Duodenal mucosa (tissue), 2 donors: ENCODE data around the gene DOCK3.

Experiments
- H3K27ac ChIP-seq: one replicate; pipeline ENCODE4 v1.7.0; 2013; ENCODE audit warnings: low read depth, low read length
- H3K27me3 ChIP-seq, 2 donors: one replicate each; pipeline ENCODE4 v1.7.0; 2013; ENCODE audit warnings: low read length in 2 of 2, control low read depth in 1 of 2; ENCODE audit not compliant: insufficient read depth in 2 of 2, control insufficient read depth in 1 of 2
- H3K36me3 ChIP-seq, 2 donors: one replicate each; pipeline ENCODE4 v1.7.0; 2013; ENCODE audit warnings: low read length in 2 of 2, control low read depth in 1 of 2; ENCODE audit not compliant: insufficient read depth in 2 of 2, control insufficient read depth in 1 of 2
- H3K4me1 ChIP-seq, 2 donors: one replicate each; pipeline ENCODE4 v1.7.0; 2013; ENCODE audit warnings: low read length in 2 of 2, control low read depth in 1 of 2; ENCODE audit not compliant: insufficient read depth in 2 of 2, control insufficient read depth in 1 of 2
- H3K4me3 ChIP-seq, 2 donors: one replicate each; pipeline ENCODE4 v1.7.0; 2013; ENCODE audit warnings: low read length in 2 of 2, low read depth in 1 of 2
- H3K9ac ChIP-seq, 2 donors: one replicate each; pipeline ENCODE4 v1.7.0; 2013; ENCODE audit warnings: low read length in 2 of 2, low read depth in 1 of 2
- H3K9me3 ChIP-seq, 2 donors: one replicate each; pipeline ENCODE4 v1.7.0; 2013; ENCODE audit warnings: low read length in 2 of 2, control low read depth in 1 of 2; ENCODE audit not compliant: control insufficient read depth in 1 of 2

The DOCK3 gene, protein sequence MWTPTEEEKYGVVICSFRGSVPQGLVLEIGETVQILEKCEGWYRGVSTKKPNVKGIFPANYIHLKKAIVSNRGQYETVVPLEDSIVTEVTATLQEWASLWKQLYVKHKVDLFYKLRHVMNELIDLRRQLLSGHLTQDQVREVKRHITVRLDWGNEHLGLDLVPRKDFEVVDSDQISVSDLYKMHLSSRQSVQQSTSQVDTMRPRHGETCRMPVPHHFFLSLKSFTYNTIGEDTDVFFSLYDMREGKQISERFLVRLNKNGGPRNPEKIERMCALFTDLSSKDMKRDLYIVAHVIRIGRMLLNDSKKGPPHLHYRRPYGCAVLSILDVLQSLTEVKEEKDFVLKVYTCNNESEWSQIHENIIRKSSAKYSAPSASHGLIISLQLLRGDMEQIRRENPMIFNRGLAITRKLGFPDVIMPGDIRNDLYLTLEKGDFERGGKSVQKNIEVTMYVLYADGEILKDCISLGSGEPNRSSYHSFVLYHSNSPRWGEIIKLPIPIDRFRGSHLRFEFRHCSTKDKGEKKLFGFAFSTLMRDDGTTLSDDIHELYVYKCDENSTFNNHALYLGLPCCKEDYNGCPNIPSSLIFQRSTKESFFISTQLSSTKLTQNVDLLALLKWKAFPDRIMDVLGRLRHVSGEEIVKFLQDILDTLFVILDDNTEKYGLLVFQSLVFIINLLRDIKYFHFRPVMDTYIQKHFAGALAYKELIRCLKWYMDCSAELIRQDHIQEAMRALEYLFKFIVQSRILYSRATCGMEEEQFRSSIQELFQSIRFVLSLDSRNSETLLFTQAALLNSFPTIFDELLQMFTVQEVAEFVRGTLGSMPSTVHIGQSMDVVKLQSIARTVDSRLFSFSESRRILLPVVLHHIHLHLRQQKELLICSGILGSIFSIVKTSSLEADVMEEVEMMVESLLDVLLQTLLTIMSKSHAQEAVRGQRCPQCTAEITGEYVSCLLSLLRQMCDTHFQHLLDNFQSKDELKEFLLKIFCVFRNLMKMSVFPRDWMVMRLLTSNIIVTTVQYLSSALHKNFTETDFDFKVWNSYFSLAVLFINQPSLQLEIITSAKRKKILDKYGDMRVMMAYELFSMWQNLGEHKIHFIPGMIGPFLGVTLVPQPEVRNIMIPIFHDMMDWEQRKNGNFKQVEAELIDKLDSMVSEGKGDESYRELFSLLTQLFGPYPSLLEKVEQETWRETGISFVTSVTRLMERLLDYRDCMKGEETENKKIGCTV (N-terminal part only)

DNA sequence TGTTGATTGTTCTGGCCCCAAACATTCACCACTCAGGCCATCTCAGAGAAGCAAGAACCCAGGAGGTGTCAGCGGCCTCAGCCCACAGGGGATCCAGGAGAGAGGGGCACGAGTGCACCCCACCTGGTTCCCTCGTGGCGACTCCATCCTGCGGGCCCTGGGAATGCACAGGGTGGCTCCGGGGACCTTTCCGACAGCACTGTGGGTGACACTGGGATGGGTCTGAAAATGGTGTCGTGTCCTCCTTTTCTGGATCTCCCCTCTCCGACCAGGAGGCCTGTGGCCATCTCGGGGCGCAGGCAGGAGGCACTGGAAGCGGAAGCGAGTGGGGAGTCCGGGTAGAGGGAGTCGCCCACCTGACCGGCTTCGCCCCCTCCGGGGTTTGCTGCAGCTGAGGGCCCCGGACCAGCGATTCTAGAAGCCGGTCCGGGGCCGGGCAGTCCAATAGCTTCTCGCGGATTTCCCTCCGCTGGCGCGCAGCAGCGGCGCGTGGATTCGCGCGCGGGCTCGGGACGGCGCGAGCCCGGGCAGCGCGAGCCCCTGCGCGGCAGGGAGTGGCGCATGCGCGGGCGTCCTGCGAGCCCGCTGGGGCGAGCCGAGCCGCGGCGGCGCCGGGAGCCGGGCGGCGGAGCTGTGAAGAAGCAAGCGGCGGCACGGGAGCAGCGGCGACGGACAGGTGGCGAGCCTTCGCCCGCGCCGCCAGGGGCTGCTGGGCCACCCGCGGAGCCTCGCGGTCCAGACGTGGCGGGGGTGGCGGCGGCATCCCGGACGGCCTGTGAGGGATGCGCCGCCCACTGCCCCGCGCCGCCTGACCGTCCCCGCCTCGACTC is at the start of gene DOCK3:
DOCK3 (plus strand) TSS at position 579 of the 830 bp plus-strand sequence. CDS start 337 bp downstream, outside the sequence.
- no peak within 1 kb of the TSS for H3K27ac ChIP-seq
- H3K9me3 ChIP-seq, result no peaks in the 10 kb centered on the region
- peaks cover 56 to 58% of the 10 kb centered on the region in 2 donors for H3K27me3 ChIP-seq
- peak within 1 kb of the TSS in 1 of 2 donors; percentile 43 for H3K4me3 ChIP-seq
- H3K36me3 ChIP-seq, result no peaks in the 10 kb centered on the region
- H3K4me1 ChIP-seq, result peaks cover 0 to 5% of the 10 kb centered on the region in 2 donors
- H3K9ac ChIP-seq, result no peak within 1 kb of the TSS

DNA sequence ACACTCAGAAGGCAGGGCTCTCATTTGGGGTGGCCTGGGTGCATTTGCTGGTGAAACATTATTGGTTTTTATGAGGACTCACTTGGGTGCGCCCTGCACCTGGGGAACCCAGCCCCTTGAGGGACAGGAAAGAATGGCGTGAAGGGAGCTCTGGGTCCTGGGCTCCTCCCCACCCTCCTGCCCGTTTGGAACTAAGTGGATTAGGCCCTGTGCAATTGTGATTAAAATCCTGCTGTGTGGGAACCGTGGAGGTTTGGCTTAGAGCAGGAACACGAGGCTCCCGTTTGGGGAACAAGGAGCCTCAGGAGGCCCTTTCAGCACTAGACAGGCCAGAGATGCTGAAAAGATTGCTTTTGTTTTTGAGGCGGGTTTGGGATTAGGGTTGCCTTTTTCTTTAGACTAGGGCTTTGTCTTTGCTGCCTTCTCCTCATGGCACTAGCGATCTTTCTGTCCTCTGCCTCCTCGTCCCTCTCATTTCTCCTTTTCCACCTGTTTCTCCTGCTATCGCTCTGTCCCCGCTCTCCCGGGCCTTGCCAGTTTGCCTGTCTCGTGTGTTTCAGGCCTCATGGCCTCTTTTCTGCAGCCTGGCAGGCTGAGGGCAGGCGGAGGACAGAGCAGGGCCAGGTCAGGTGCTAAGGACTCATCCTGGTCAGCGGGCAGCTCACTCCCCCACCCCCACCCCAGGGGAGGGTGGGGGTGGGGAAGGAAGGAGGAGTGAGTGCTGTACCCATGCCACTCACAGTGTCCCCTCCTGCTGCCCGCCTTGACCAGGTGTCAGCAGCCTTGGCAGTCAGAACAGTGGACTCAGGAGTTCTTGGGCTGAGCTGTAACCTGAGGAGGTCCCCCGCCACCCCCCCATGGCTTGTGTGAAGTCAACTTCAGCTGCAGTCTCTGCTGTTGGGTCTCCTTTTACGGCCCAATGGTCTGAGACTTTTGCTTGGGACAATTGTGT is 49.2 kb upstream of the DOCK3 start:
- H3K27me3 ChIP-seq, result no peaks in the 10 kb centered on the region
- no peaks in the 10 kb centered on the region for H3K9me3 ChIP-seq
- no peak overlapping the region for H3K4me3 ChIP-seq
- H3K4me1 ChIP-seq, result peaks cover 19 to 27% of the 10 kb centered on the region in 2 donors
- peaks cover 5 to 15% of the 10 kb centered on the region in 2 donors for H3K36me3 ChIP-seq
- H3K9ac ChIP-seq, result peak overlapping the region in 1 of 2 donors; percentile 17
- H3K27ac ChIP-seq, result no peak overlapping the region

DNA sequence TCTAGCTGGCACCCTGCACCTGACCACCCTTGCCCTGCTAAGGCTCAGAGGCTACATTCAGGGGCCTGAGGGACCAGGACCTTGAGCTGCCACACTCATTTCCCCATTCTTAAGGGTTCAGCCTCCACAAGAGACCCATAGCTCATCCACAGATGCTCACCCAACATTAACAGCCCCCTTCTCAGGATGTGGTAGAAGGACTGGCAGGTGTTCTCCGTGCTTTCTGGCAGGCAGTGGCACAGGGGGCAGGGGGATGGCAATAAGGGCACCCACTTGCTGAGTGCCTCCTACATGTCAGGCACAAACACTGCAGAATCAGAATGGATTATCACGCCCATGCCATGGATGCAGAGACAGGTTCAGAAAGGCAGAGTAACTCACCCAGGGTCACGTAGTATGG is 48.3 kb upstream of the DOCK3 start:
- Histone ChIP-seq H3K4me3 (no peak overlapping the region), H3K36me3 (peaks cover 5 to 15% of the 10 kb centered on the region in 2 donors), H3K27ac (no peak overlapping the region)

DNA sequence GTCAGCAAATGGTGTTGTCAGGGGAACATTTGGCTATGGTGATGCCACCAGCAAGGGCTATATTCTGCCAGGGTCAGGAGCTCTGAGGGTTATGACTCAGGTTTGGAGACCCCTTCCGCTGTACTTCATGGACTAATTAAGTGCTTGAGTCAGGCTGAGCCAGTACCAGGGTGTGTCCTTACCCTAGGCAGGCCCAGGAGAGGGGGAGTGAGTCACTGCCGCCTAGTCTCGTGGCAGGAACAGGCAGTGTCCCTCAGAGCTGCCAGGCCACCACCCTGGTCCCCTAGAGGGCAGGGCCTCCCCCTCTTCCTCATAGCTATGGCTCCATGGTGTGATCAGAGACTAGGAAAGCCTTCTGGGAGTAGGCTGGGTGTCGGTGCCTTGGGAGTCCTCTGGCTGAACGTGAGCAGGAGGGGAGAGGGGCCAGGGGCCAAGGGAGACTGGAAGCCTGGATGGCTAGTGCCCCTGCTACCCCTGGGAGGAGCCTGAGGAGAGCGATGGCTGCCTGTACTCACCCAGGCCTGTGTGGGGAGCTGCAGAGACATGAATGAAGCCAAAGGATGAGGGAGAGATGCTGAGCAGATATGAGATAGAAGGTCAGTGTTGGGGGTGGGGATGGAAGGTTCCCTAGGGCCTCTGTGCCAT is 47.2 kb upstream of the DOCK3 start:
- H3K9ac ChIP-seq, result no peak overlapping the region
- peaks cover 19 to 26% of the 10 kb centered on the region in 2 donors for H3K4me1 ChIP-seq
- H3K27ac ChIP-seq, result no peak overlapping the region
- H3K9me3 ChIP-seq, result no peaks in the 10 kb centered on the region
- H3K36me3 ChIP-seq, result peaks cover 5 to 14% of the 10 kb centered on the region in 2 donors
- H3K27me3 ChIP-seq, result no peaks in the 10 kb centered on the region
- H3K4me3 ChIP-seq, result no peak overlapping the region

More for the DNA sequence above, 48.3 kb upstream of the DOCK3 start:
- H3K9ac ChIP-seq, result no peak overlapping the region
- no peaks in the 10 kb centered on the region for H3K27me3 ChIP-seq
- no peaks in the 10 kb centered on the region for H3K9me3 ChIP-seq
- H3K4me1 ChIP-seq, result peaks cover 19 to 23% of the 10 kb centered on the region in 2 donors

DNA sequence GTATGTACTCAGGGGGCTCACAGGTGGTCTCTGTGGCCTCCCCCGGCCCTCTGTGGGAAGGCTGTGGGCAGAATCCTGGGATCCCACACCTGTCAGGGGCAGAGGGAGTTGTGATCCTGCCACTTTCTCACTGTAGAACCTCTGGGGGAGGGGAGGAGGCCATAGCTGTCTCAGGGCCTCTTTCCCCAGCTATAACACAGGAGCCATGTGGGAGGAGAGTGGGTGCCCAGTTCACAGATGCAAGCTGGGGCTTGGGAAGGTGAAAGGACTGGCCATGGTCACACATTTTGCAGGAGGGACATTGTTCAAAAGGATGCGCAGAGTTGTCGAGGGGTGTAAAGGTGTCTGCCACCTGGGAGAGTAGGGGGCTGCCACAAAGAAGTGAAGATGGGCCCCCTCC is 46.1 kb upstream of the DOCK3 start:
- Histone ChIP-seq H3K4me3 (no peak overlapping the region), H3K27ac (no peak overlapping the region), H3K27me3 (no peaks in the 10 kb centered on the region), H3K36me3 (peaks cover 5 to 10% of the 10 kb centered on the region in 2 donors), H3K9me3 (no peaks in the 10 kb centered on the region), H3K9ac (no peak overlapping the region), H3K4me1 (peaks cover 17 to 18% of the 10 kb centered on the region in 2 donors)

DNA sequence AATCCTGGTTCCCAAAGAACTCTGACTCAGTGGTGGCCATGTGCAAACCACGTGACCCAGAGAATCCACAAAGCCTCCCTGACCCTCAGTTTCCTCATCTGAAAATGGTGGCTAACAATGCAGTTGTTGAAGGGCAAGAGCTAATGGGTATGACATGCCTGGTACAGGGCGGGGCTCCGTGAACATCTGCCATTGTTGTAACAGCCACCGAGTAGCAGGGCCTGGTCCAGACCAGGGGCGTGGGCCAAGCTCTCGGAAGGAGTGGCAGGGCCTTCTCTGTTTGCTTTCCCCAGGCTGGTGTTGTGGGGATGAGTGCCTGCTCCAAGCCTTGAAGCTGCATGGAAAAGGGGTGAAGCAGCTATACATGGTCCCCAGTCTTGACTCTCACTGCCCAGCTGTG is 44.3 kb upstream of the DOCK3 start:
- Histone ChIP-seq H3K9me3 (no peaks in the 10 kb centered on the region), H3K27me3 (no peaks in the 10 kb centered on the region), H3K4me3 (no peak overlapping the region), H3K9ac (no peak overlapping the region), H3K27ac (no peak overlapping the region), H3K4me1 (peaks cover 5 to 6% of the 10 kb centered on the region in 2 donors), H3K36me3 (peaks cover 3 to 9% of the 10 kb centered on the region in 2 donors)

DNA sequence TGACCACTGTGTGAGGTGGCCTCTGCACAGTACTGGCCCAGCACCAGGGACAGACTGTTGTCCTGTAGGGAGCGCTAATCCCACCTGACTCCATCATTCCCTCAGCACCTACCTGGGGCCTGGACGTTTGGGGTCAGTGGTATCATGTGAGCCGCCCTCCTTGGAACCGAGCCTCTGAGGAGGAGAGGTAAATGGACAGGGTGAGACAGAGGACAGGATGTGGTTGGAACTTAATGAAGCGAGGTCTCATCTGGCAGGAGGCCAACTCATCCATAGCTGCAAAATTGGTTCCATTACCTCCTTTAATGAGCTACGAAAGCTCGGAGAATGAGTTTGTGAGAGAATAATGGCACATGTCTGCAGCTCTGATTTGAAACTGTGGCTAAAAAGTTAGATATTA is 43.9 kb upstream of the DOCK3 start:
- H3K9ac ChIP-seq, result no peak overlapping the region
- no peaks in the 10 kb centered on the region for H3K9me3 ChIP-seq
- peaks cover 5 to 6% of the 10 kb centered on the region in 2 donors for H3K4me1 ChIP-seq
- no peaks in the 10 kb centered on the region for H3K27me3 ChIP-seq
- H3K4me3 ChIP-seq, result no peak overlapping the region
- H3K36me3 ChIP-seq, result peaks cover 3 to 9% of the 10 kb centered on the region in 2 donors
- H3K27ac ChIP-seq, result no peak overlapping the region

DNA sequence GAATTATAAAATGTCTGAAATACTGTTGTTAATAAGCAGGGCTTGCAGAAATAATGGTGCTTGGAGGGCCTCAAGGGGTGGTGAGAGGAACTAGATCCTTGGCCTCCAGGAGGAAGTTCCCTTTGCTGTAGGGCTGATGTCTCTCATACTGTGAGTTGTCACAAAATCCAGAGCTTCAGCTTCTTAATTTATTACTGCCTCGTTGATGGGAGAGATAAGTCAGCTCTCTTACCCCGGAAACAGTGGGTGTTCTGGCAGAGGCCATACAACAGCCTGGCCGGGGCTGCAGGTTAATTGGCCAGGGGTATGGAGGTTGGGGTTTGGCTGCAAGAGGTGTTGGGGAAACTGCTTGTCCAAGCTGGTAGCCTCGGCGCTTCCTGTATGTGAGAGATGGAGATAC is 42.3 kb upstream of the DOCK3 start:
- Histone ChIP-seq H3K27me3 (no peaks in the 10 kb centered on the region), H3K4me3 (no peak overlapping the region), H3K27ac (no peak overlapping the region), H3K4me1 (peaks cover 5 to 8% of the 10 kb centered on the region in 2 donors), H3K36me3 (peaks cover 2 to 3% of the 10 kb centered on the region in 2 donors), H3K9me3 (no peaks in the 10 kb centered on the region), H3K9ac (no peak overlapping the region)
